HG02763 (cell line): ENCODE measurements around the gene ACTN2.
A peak's percentile ranks its signal among the peaks of the same experiment; 100 is the strongest.

ENCODE experiments used
- ATAC-seq: cut with Tn5 transposase; IDR thresholded peaks from one replicate; pipeline ENCODE4 v1.9.1; 2021; ENCODE audit warnings: mild to moderate bottlenecking, moderate library complexity; ENCODE audit not compliant: unreplicated experiment

ACTN2 gene

DNA sequence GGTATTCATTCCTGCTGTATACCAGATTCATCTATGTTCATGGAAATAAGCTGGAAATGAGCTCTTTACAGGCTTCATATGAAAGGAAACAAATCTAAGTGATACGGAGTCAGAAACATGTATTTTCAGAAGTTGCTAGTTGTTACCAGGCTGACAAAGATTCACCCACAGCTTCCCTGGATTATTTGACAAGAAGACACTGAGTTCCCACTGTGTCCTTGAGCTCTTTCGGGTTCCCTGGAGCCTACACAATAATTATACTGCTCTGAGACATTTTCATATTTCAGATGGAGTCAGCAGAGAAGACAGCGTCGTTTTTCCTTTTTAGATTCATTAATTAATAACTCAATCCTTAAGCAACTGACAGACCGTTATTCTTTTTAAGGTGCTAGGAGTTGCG, 79.5 kb downstream of the ACTN2 start:
- ATAC-seq, result no peak

DNA sequence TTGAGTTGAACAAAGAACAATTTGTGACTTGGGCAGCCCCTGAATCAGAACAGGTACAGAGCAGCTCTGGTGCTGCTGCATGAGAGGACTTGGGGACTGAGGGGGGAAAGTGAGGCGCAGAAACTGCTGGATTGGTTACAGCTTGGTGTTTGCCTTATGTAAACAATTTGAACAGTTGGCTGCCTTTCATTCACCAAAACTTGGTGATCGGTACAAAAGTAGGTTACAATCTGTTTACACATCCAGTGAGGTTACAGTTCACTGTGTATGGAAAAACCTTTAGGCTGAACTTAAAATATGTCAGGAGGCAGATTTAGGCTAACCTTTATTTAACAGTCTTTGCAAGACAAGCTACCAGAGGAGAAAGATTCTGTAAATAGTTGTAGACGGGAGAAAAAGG, 80.2 kb downstream of the ACTN2 start:
- no peak for ATAC-seq

- no peak for ATAC-seq
Measured at GRCh38 chr1:236767276-236767675, 81.0 kb downstream of the ACTN2 start.

DNA sequence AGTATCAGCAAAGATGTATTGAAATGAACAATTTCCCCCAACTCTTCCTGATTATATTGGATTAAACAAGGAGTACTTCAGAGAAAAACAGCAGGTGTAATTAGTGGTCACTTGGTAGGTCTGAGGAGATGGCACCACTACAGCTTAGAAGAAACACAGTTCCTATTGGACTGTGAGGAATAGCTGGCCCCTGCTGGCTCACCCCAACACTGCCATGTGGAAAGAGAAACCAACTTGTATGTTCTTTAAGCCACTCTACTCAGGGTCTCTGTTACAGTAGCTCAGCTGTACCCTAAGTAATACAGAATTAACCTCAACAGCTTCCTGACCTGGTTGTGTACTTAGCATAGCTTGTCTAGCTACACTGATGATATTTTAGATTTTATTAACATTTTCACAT, 82.3 kb downstream of the ACTN2 start:
- ATAC-seq, result no peak

DNA sequence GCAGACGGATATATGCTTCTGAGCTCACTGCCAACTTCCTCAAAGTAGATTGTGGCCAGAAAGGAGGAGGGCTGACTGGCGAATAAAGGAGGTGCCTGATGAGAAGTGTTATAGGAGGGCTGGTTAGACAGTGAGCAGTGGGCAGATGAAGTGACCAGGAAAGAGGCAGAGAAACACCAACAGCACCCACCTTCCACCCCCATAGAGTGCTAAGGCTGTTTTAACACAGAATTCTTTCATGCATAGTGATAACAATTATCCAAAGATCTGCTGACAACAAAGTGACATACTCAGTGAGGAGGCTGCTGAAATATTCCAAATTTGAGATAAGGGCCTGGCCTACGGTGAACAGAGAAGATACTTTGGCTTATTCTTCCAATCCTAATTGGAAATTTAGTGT, 87.6 kb downstream of the ACTN2 start:
- ATAC-seq, result no peak

DNA sequence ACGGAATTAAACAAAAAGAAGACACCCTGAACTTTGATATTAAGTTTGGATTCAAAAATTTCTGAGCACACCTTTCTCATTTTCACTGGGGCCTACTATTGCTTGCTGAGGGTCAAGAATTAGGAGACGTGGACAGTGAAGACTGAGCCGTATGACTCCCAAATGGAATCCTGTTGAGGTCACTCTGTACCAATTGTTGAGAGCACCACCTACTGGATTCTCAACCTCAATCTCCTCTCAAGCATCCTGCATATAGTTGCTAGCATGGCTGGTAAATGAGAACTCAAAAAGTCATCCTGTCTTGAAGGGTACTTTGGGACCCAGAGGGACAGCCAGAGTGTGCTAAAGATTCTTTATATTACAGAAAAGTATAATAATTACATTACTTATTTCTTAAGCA, 88.6 kb downstream of the ACTN2 start:
- no peak for ATAC-seq

DNA sequence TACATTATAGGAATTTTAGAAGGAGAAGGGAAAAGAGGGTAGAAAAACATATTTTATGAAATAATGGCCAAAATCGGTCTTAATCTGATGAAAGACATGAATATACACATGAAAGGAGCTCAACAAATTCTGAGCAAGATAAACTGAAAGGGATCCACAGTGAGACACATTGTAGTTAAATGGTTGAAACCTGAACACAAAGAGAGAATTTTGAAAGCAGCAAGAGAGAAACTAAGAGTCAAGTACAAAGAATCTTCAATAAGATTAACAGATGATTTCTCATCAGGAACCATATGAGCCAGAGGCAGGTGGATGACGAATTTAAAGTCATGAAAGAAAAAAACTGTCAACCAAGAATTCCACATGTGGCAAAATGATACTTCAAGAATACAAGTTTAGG, 93.0 kb downstream of the ACTN2 start:
- no peak for ATAC-seq

DNA sequence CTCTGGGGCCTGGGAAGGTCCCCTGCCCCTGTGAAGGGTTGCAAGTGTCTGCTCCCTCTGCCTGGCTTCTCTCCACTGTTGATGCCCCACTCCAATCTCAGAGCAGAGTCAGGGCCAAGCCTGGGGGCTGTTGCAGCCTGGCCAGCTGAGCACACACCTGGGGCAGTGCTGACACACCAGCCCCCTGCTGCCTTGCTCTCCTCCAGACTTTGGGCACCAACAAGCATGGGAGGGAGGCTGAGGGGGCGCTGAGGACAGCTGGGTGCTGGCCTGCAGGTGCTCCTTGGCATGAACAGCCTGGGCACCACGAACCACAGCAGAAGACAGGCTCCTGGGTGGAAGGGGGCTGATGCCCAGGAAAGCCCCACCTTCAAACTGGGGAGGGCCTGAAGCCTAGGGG, 99.2 kb downstream of the ACTN2 start:
- no peak for ATAC-seq

DNA sequence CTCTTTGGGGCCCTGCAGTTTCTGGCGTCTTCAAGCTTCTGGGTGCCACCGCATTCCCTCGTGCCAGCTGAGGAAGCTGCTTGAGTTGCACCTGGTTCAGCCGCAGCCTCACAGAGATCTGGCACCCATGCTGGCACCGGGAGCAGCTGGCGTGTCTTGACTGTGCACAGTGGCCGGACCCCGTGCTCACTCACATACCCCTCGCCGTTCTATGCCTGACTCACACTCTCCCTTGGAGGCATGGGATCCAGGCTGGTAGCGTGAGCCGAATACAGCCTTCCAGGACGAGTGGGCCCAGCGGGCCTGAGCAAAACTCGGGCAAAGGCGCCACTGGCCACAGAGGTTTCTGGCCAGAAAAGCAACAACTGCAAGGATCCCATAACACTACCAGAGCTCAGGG, 100.2 kb downstream of the ACTN2 start:
- ATAC-seq, result no peak

- no peak for ATAC-seq
Measured at GRCh38 chr1:236794585-236795034, 108.3 kb downstream of the ACTN2 start.

GRCh38 chr1:236795035-236795756, 108.9 kb downstream of the ACTN2 start, which contains the start of gene MTR:
Gene MTR (plus strand): TSS chr1:236795292. CDS start chr1:236795704, 412 bp downstream.
- ATAC-seq, result peak; percentile 99

DNA sequence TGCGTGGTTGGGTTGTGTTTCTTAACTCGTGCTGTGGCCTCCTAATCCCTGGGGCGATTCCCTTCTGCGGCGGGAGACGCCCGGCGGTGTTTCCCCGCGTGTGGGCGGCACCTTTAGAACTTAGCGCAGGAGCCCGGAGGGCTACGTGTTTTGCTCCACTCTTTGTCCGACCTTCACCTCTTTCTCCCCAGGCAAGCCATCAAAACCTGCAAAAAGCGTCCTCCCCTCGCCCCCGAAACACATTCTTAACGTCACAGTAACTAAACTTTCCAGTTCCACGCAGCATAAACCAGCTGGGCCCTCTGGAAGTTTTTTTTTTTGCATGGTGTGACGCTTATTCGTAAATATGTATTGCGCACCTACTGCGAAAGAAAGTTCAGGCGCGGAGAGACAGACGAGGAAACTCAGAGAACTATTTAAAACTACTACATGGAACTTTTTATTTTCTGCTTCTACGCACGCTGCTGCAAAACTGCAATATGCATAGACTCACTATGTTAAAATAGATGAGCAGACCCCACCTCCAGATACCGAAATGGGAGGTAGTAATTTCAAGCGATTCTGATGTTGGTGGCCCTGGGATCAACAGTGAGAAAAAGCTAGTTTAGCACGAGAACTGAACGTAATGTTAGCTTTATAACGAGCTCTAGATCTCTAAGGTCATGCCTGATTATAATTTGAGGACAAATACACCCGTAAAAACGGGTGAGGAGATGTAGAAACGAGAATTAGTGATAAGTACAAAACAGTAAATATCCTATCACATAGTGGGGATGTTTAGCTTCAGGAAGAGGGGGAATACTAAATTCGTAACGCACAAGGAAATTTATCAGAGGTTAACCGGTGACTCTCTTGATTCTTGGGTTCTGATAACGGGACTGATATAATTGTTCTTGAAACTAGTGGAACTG, 109.7 kb downstream of the ACTN2 start:
- ATAC-seq, result peak; percentile 27

DNA sequence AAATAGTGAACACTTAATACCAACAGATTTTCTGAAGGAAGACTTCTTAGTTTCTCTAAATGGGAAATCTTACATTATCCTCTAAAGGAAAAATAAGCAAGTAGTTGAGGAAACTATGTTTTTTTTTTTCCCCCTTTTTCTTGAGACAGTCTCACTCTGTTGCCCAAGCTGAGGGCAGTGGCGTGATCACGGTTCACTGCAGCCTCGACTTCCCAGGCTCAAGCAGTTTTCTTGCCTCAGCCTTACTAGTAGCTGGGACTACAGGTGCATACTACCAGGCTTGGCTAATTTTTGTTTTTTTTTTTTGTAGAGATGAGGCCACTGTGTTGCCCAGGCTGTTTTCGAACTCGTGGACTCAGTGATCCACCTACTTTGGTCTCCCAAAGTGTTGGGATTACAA, 112.7 kb downstream of the ACTN2 start:
- no peak for ATAC-seq

DNA sequence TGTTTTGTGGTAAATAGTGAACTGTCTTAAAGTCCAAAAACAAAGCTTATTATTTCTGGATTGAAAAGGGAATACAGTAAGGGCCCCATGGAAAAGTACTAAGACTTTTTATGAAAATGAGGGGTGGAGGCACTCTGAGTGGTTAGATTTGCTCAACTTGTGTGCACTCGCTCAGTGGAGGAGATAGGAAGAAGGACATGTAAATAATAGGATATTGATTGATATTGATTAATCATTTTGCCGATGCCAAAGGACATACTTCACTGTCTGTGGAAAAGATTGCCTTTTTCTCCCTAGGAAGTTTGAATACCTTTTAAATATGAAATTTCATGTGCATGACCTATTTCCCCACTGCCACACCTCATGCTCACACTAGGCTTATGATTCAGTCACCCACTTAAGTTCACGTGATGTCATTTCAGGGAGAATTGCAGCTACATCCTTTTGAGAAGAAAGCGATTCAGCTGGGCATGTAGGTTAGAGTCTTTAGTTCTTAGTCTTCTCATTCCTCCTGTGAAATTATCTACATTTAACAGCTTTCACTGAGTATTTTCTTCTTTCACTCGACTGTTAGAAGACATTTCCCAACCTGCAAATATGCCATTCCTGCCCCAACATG, 113.8 kb downstream of the ACTN2 start:
- no peak for ATAC-seq

GRCh38 chr1:236800623-236801022, 114.3 kb downstream of the ACTN2 start:
- ATAC-seq, result no peak

DNA sequence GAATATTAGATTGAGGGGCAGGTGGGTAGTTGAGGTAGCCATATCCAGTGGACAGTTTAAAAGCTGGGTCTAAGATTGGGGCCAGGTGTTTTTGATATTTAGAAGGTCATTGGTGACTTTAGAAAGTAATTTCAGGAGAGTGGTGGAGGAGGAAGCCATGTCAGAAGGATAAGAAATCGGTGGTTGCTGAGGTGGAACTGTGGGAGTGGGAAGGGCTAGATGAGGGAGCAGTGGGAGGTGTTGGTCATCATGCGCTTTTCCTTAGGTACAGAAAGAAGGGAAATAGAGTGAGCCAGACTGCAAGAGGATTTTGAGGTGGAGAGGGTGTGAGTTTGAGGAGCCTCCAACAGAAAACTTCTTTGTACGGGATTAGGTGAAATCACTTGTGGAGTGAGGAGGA, 116.0 kb downstream of the ACTN2 start:
- ATAC-seq, result no peak

GRCh38 chr1:236806634-236807033, 120.3 kb downstream of the ACTN2 start:
- no peak for ATAC-seq

DNA sequence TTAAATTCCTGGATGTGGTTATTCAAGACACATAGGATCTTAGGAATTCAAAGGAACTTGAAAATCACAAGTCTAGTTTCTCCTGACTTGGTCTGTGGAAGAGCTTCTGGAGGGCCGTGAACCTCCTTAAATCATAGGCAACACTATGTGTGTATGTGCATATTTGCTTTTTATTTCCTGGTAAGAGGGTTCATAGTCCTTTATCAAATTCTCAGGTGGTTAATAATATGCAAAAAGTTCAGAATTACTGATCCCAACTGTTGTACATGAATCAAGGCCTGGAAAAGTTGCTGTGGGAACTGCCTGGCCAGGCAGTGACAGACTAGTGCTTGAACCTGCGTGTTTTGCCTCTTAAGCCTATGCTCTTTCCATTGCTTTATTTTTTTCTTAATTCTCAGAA, 121.7 kb downstream of the ACTN2 start:
- ATAC-seq, result no peak

DNA sequence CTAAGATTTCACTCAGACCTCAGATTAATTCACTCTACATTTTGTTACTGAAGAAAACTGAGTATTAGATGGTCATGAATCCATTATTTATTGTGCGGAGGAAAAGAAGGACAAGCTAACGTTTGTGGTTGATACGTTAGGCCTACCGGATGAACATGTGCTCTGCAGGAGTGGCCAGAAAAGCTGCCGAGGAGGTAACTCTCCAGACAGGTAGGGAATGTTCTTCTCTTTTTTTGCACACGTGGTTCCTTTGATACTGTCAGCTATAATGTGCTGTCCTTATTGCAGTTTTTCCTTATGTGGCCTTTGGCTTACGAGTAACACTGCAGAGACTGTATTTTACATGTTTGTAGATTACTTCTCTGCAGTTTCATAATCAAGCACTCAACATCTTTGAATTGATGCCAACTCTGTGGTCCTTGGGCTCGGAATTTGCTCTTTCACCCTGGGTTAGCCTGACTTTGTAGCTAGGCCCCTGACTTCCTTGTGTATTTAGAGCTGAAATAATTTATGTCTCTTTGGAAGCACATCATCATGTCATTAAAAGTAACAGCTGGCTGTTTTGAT, 122.3 kb downstream of the ACTN2 start:
- no peak for ATAC-seq

- no peak for ATAC-seq
Measured at GRCh38 chr1:236809148-236809547, 122.8 kb downstream of the ACTN2 start.

DNA sequence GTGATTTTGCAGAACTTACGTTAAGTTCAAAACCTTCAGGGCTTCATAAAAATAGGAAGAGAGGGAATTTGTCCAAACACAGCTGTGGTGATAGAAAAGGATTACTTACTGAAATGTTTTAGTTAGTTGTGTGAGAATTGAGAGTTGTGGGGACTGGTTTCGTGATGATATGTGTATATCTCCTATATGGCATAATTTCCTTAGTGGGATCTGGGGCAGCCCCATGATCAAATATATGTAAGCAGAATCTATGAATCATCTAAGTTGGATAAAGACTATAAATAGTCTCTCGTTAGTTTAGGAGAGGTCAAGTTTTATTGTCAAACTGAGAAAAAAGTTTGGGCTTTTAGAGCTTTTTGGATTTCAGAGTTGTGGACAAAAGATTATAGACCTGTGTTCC, 123.7 kb downstream of the ACTN2 start:
- no peak for ATAC-seq
